Measurements from ENCODE around the gene TCEANC2.

Gene TCEANC2

DNA sequence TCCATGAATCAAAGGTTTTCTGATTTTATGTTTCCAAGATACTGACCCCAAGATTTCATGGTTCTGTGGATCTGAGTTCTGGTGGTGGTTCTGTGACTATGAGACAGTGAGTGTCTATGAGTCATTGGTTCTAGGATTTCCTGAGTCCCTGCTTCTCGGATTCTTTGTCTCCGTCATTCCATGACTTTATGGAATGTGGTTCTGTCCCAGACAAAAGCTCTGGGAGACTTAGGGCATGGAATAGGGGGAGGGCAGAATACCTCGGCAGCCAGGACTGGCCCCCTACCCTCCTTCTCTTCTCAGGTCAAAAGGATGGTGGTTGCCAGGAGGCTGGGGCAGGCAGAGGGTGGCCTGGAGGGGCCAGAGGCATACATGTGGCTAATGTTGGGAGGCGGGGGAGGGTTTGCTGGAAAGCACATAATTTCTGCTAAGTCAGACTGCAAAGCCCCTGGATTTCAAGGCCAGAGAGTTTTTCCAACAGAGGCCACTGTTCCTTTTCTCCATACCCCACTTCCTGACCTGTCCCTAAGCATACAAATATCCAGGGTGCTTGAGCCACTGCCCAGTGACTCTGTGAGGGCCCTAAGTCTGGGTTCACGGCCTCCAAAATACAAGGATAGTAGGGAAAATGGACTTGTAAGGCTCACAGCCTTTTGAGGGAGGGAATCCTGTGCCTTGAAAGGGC is 82.2 kb downstream of the TCEANC2 start:
- DNase-seq (ENCODE audit: low read depth, low spot score): no peak

- no peak for DNase-seq (ENCODE audit: low read depth, low spot score)
These were observed 83.0 kb downstream of the TCEANC2 start for GRCh38 chr1:54136269-54136896.

DNA sequence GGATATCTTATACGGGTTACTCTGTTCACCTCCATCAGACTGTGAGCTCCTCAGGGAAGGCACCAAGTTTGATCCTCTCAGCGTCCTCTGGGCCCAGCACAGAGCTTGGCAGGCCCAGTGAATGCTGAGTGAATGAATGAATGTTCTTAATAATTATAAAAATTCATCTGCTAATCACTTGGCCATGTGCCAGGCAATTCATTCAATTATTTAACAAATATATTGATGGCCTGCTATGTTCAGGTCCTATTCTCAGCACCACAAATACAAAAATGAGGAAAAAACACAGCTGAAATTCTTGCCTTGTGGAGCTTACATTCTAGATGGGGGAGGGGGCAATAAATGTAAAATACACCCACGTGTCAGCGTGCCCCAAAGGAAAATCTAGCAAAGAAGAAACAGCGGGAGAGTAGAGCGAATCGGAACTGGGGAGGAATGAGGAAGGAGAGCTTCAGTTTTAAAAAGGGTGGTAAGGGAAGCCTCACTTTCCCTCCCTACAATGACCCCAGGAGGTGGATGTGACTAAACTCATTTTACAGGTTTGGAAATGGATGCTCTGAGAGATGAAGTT is 83.6 kb downstream of the TCEANC2 start:
- DNase-seq (ENCODE audit: low read depth, low spot score): no peak

DNA sequence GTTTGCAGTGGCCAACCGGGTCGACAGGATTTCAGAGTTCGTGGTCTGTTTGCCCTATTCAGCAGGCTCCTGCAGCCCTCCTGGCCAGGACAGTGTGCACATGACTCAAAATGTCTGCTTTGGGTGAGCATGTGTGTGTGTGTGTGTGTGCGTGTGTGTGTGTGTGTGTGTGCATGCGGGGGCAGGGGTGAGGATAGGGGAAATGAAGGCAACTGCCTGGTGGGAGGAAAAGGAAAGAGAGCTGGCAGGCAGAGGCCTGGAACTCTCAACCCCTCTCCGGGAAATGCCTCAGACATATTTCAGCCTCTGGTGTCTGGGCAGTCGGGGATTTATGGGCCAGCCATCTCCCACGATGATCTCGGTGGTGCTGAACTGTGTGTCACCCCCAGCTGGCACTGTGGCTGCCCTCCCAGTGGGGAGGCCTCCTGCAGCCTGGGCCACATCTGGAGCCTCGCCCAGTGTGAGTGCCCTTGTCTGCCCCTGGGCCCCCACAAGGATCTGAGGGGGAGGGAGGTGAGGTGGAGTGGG is 84.2 kb downstream of the TCEANC2 start:
- peak; percentile 68 for DNase-seq (ENCODE audit: low read depth, low spot score)

DNA sequence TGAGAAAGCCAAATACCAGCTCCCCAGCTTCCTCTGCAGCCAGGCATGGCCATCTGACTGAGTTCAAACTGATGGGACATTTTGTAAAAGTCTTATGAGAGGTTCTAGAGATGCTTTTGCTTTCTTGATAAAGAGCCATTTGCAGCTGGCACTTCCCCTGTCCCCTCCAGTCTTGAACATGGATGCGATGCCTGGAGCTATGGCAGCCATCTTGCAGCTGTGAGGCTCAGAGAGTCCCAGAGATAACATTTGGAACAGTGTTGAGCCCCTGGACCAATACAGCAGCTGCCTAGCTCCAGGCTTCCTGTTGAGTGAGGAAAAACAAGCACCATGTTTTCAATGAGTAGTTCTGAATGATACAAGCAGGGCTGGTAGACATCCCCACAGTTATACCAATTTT is 85.6 kb downstream of the TCEANC2 start:
- DNase-seq (ENCODE audit: low read depth, low spot score): no peak

DNA sequence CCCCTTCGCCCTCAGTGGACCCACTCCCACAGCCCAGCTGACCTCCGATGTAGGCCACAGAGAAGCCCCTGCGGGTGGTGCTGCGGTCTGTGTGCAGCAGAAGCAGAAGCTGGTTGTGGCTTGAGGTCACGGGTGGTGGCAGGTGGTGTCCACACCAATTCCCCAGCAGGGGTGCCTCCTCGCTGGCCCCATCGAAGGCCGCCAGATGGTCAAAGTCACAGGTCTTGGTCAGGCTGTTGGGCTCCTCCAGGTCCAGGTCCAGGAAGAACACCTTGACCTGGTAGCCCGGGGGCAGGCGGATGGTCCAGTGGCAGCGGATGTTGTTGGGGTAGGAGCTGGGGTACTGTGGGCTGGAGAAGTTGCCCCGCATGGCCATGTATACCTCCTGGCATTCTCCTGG is 86.3 kb downstream of the TCEANC2 start:
- DNase-seq (ENCODE audit: low read depth, low spot score): no peak

DNA sequence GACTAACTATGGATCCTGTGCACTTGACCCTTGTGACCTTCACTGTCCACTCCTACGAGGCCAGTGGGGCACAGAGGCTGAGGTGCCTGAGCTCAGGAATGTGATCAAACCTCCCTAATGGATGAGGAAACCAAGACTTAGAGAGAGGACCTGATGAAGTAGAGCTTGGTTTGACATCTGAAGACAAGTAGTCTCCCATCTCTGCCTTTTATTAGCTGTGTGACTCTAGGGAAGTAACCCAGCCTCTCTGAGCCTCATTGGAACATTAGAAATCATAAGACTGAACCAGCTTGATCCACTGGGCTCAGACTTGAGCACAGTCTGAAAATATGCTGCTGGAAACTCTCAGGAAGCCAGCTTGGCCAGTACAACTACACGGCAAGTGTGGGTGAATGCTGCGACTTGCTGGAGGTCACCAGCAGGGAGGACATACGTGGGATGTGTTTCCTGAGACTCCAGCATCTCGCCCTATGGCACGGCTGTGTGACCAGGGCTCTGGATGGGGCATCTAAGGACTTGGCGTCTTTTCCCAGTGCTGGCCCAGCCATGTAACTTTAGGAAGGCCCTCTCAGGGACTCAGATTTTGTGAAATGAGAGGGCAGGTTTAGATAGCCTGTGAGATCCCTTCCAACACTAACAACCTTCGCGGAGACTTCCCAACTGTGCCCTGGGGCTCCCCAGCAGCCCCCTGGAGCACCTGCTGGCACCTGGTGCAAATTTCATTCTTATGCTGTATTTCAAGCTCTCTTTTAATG is 88.9 kb downstream of the TCEANC2 start:
- no peak for DNase-seq (ENCODE audit: low read depth, low spot score)

GRCh38 chr1:54144366-54144765 is 91.0 kb downstream of the TCEANC2 start:
- no peak for DNase-seq (ENCODE audit: low read depth, low spot score)

DNA sequence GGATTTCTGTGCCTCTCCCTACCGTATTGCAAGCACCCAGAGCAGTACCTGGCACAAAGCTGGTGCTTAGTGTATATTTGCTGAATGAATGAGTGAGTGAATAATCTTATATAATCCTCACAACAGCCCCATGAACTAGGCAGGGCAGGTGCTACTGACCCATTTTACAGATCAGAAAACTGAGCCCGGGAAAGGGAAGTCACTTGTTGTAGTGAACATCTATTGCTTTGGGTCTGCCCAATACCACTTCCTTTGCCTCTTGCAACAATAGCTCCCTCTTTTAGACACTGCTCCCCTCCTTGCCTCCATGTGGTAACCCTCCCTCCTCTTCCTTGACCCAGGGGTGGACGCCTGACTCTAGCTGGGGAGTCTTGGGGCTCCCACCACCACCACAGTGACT is 96.3 kb downstream of the TCEANC2 start:
- DNase-seq (ENCODE audit: low read depth, low spot score): no peak

DNA sequence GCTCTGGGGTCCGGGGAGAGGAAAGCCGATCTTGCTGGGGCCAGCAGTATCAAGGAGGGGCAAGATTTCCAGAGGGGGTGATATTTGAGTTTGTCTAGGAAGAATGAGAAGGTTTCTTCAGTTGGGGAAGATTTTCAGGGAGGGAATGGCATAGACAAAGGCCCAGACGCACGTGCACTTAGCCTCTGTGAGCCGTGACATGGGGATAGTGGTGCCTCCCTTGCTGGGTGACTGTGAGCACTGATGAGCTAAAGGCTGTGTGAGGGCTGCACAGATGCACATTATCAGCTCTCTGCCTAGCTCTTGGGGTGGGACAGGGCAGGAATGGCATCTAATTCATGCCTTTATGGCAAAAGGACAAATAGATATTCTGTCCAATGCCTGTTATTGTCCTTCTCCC is 97.6 kb downstream of the TCEANC2 start:
- DNase-seq (ENCODE audit: low read depth, low spot score): no peak

DNA sequence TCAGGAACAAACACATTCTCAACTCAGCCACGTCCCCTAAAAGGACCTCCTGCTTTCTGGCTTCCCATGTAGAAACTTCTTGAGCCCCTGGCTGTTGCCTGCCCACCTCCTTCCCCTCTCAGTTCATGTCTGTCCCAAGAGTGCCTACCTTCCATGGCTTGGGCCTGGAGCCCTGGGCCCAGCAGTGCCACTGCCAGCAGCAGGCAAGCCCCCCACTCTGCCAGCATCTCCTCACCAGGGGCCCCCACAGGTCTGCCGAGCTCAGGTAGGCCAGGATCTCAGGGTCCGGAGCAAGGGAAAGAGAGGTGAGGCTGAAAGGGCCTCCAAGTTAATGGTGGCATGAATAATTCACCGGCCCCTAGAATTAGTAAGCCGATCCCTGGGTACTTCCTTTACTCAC is 99.3 kb downstream of the TCEANC2 start, which contains the start of gene CDCP2:
TSS of gene CDCP2 (minus strand) at position 305 of the 400 bp plus-strand sequence. CDS start at position 227, 78 bp downstream.
- DNase-seq (ENCODE audit: low read depth, low spot score): no peak

DNA sequence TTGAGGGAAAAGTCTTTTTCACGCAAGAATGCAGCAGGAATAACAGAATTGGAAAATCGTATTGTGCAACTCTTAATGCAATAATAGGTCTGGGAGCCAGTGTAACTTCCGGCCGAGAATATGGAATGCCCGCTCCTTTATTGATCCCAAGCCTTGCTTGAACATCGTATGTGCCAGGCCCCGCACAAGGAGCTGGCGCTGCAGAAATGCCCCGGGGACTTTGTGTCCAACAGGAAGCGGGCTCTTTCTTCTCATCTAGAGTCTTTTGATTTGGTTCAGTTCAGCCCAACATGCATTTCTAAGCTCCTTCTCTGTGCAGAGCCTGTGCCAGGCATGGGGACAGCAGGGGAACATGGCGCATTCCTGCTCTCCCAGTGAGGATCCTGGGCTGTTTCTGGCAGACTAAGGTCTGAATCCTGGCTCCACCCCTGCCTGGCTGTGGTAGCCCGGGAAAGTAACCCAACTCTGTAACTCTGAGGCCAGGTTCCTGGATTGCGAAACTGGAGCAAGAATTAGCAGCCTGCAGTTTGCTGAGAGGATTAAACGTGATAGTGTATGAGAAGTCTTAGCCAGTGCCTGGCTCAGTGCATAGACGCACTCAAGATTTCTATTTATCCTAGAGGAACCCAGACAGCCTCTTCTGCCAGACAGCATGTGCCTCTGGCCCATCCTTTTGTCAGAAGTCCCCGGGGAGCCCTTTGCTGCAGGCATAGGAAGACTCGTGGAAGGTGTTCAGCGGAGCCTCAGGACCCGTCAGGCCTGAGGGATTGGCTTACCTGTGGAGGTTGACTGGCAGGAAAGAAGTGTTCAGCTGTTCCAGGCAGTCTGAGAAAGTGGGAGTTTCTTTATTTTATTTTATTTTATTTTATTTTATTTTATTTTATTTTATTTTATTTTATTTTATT is 100.4 kb downstream of the TCEANC2 start:
- DNase-seq (ENCODE audit: low read depth, low spot score): no peak
